ENCODE results near the gene PIGM.

Gene PIGM

GRCh38 chr1:159977364-159978106 lies 54.3 kb downstream of the PIGM start:
- Histone ChIP-seq H2AFZ (ENCODE audit: low read depth, low read length, severe bottlenecking) (no peak overlapping the region), H3K9me2 (replicated peaks; ENCODE audit: insufficient read depth, low read length) (no peaks in the 10 kb centered on the region), H3K4me2 (ENCODE audit: low read depth, low read length, poor library complexity, severe bottlenecking) (no peak overlapping the region), H3K9ac (ENCODE audit: low read length) (no peak overlapping the region), H3K4me3 (ENCODE audit: insufficient read depth, low read length, poor library complexity, severe bottlenecking) (no peak overlapping the region), H4K20me1 (ENCODE audit: low read depth, low read length) (no peaks in the 10 kb centered on the region), H3K9me3 (ENCODE audit: insufficient read depth, low read length) (no peaks in the 10 kb centered on the region), H3K36me3 (ENCODE audit: low read length) (no peaks in the 10 kb centered on the region), H3F3A (ENCODE audit: insufficient read depth) (no peaks in the 10 kb centered on the region), H3K27me3 (ENCODE audit: low read length) (no peaks in the 10 kb centered on the region), H3K79me2 (ENCODE audit: insufficient read depth, low read length) (no peaks in the 10 kb centered on the region), H3K27ac (ENCODE audit: low read depth, low read length) (no peak overlapping the region)
- TF ChIP-seq CTCF (IDR thresholded peaks at IDR 0.05; ENCODE audit: insufficient read depth, low read length, poor library complexity, severe bottlenecking), result no peak
- no peak for TF ChIP-seq EZH2phosphoT487 (conservative IDR thresholded peaks at IDR 0.05; ENCODE audit: low read length)
